Gastroesophageal sphincter (tissue), 4 donors: Measurements from ENCODE around the gene PTPN13. TPM values are rescaled to one million over a fixed set of nuclear protein-coding genes. Genes with fewer than 3 reads are reported as not detected.

Source experiments
- ATAC-seq: fragments of 150-250 bp; one replicate; pipeline ENCODE4 v1.9.1; 2016; ENCODE audit warnings: mild to moderate bottlenecking, moderate library complexity
- H3K27ac ChIP-seq, 4 donors: fragments of 200-600 bp; sonication (generic) in 3 of 4; 1 replicate in 3 of 4; 2 replicates in 1 of 4; pipeline ENCODE4 v1.5.1; 2016 to 2019
- H3K27me3 ChIP-seq: fragments of 200-600 bp; sonication (generic); one replicate; pipeline ENCODE4 v1.5.1; 2019
- H3K36me3 ChIP-seq, 2 donors: fragments of 200-600 bp; sonication (generic); one replicate each; pipeline ENCODE4 v1.5.1; 2019; ENCODE audit warnings: control low read depth in 1 of 2
- H3K4me1 ChIP-seq, 3 donors: fragments of 200-600 bp; sonication (generic); 1 replicate in 2 of 3; 2 replicates in 1 of 3; pipeline ENCODE4 v1.5.1; 2016 to 2019; ENCODE audit warnings: control low read depth in 2 of 3
- H3K4me3 ChIP-seq, 2 donors: fragments of 200-600 bp; sonication (generic); one replicate each; pipeline ENCODE4 v1.5.1; 2019; ENCODE audit warnings: mild to moderate bottlenecking in 1 of 2, moderate library complexity in 1 of 2
- H3K9me3 ChIP-seq, 3 donors: fragments of 200-600 bp; sonication (generic); one replicate each; pipeline ENCODE4 v1.5.1; 2017 to 2019; ENCODE audit warnings: control low read depth in 2 of 3
- CTCF ChIP-seq, 4 experiments: fragments of 200-600 bp in 2 of 4; fragments of 450-650 bp in 2 of 4; sonication (generic) in 1 of 4; IDR thresholded peaks; one replicate each; pipeline ENCODE4 v1.5.1; 2017 to 2019; ENCODE audit warnings: antibody characterized with exemption in 4 of 4, mild to moderate bottlenecking in 2 of 4, moderate library complexity in 2 of 4
- EP300 ChIP-seq: sonication (generic); formaldehyde crosslinking; IDR thresholded peaks from one replicate; pipeline ENCODE4 v1.6.1; 2017; ENCODE audit warnings: antibody characterized with exemption, mild to moderate bottlenecking
- POLR2A ChIP-seq, 2 donors: fragments of 450-650 bp; IDR thresholded peaks; one replicate each; pipeline ENCODE4 v1.6.1; 2017; ENCODE audit warnings: antibody characterized with exemption in 2 of 2, mild to moderate bottlenecking in 2 of 2, moderate library complexity in 1 of 2
- POLR2AphosphoS5 ChIP-seq: sonication (generic); formaldehyde crosslinking; IDR thresholded peaks from one replicate; pipeline ENCODE4 v1.6.1; 2017; ENCODE audit warnings: antibody characterized with exemption
- WGBS, 2 donors: methylation state at CpG; one replicate each; pipeline ENCODE4 v1.1.5; 2018; ENCODE audit warnings: low coverage in 1 of 2; 5-methylcytosine and 5-hydroxymethylcytosine counted together
- total RNA-seq, 4 donors: library from RNA; depleted of rRNA; stranded (reverse); fragments of >200 nt; gene quantifications; one replicate each; pipeline ENCODE4 v1.1.0, GENCODE V29; 2016

The PTPN13 gene
- total RNA-seq, 4 donors from 2014 or later, result 12.8 to 22.7 (median 20.7) TPM

GRCh38 chr4:86587381-86588140 is 6.6 kb upstream of the PTPN13 start:
- no peak for TF ChIP-seq CTCF (IDR thresholded peaks at IDR 0.05)
- TF ChIP-seq POLR2A (IDR thresholded peaks at IDR 0.05), result no peak
- TF ChIP-seq EP300, result no peak
- TF ChIP-seq POLR2AphosphoS5, result no peak
- Histone ChIP-seq H3K27me3 (no peaks in the 10 kb centered on the region), H3K4me3 (no peak overlapping the region), H3K9me3 (no peaks in the 10 kb centered on the region), H3K36me3 (no peaks in the 10 kb centered on the region), H3K4me1 (peaks cover 0 to 10% (median 0%) of the 10 kb centered on the region in 3 donors), H3K27ac (no peak overlapping the region)
- ATAC-seq, result no peak
- 69 to 79% methylated on average over 2 to 3 of the region's 3 CpGs for WGBS, 2 donors

- no peaks in the 10 kb centered on the region for H3K36me3 ChIP-seq
- ATAC-seq, result no peak
- H3K9me3 ChIP-seq, result no peaks in the 10 kb centered on the region
- H3K27me3 ChIP-seq, result no peaks in the 10 kb centered on the region
- peak overlapping the region in 3 of 4 donors; percentile 86 to 89 (median 88) for H3K27ac ChIP-seq
- peaks cover 0 to 39% (median 5%) of the 10 kb centered on the region in 3 donors for H3K4me1 ChIP-seq
- WGBS, 2 donors, result 31 to 47% methylated on average over 2 to 3 of the region's 3 CpGs
- H3K4me3 ChIP-seq, result no peak overlapping the region
- TF ChIP-seq POLR2AphosphoS5 (no peak), POLR2A (IDR thresholded peaks at IDR 0.05) (no peak), CTCF (IDR thresholded peaks at IDR 0.05) (no peak), EP300 (no peak)
Measured at GRCh38 chr4:86592553-86593249, 1.4 kb upstream of the PTPN13 start.

- 0 to 1% methylated on average over 14 to 25 of the region's 47 CpGs for WGBS, 2 donors
- ATAC-seq, result peak; percentile 42
- TF ChIP-seq CTCF (IDR thresholded peaks at IDR 0.05) (peak in 1 of 4 experiments; percentile 28), EP300 (no peak), POLR2A (IDR thresholded peaks at IDR 0.05) (no peak)
- H3K4me3 ChIP-seq, result peak overlapping the region; percentile 59 to 74
- H3K9me3 ChIP-seq, result no peaks in the 10 kb centered on the region
- peaks cover 0 to 51% (median 5%) of the 10 kb centered on the region in 3 donors for H3K4me1 ChIP-seq
- H3K36me3 ChIP-seq, result no peaks in the 10 kb centered on the region
- H3K27me3 ChIP-seq, result no peaks in the 10 kb centered on the region
- peak overlapping the region; percentile 57 to 89 (median 87) for H3K27ac ChIP-seq
Measured at GRCh38 chr4:86594559-86595425, 677 bp downstream of the PTPN13 start.

- Histone ChIP-seq H3K4me1 (peaks cover 0 to 51% (median 5%) of the 10 kb centered on the region in 3 donors), H3K27ac (peak overlapping the region; percentile 57 to 89 (median 87)), H3K36me3 (no peaks in the 10 kb centered on the region), H3K27me3 (no peaks in the 10 kb centered on the region), H3K9me3 (no peaks in the 10 kb centered on the region), H3K4me3 (peak overlapping the region; percentile 59 to 74)
- TF ChIP-seq POLR2A (IDR thresholded peaks at IDR 0.05), result no peak
- TF ChIP-seq CTCF (IDR thresholded peaks at IDR 0.05), result no peak
- TF ChIP-seq POLR2AphosphoS5, result no peak
- TF ChIP-seq EP300, result no peak
- WGBS, 2 donors, result 8 to 14% methylated on average over 9 of the region's 9 CpGs
- ATAC-seq, result no peak
Measured at GRCh38 chr4:86595426-86595805, 1.3 kb downstream of the PTPN13 start.
